ENCODE results near the gene NHSL2. TPM values are rescaled to one million over a fixed set of nuclear protein-coding genes. Genes with fewer than 3 reads are reported as not detected.
"Not testable (repeated sequence)": the region's sequence is repeated elsewhere in the genome, so short reads cannot be mapped to it uniquely, and the experiment has no call there.

NHSL2 gene
- total RNA-seq, 1 donor from 2014 or later = 57.6 TPM

GRCh38 chrX:72159769-72160168, 249.1 kb downstream of the NHSL2 start:
- Mint-ChIP-seq H3K9me3 (ENCODE audit: unreplicated experiment) (no peaks in the 10 kb centered on the region), H3K4me1 (ENCODE audit: unreplicated experiment) (no peaks in the 10 kb centered on the region), H3K4me3 (ENCODE audit: unreplicated experiment) (no peak overlapping the region), H3K27ac (ENCODE audit: unreplicated experiment) (no peak overlapping the region), H3K36me3 (ENCODE audit: low read depth, unreplicated experiment) (peaks cover 8% of the 10 kb centered on the region), H3K27me3 (ENCODE audit: unreplicated experiment) (no peaks in the 10 kb centered on the region)
- TF ChIP-seq CTCF (IDR thresholded peaks at IDR 0.05; ENCODE audit: unreplicated experiment) = no peak
- no peak for DNase-seq (ENCODE audit: low spot score)

- Mint-ChIP-seq H3K4me1 (ENCODE audit: unreplicated experiment) (no peaks in the 10 kb centered on the region), H3K36me3 (ENCODE audit: low read depth, unreplicated experiment) (peaks cover 4% of the 10 kb centered on the region), H3K9me3 (ENCODE audit: unreplicated experiment) (no peaks in the 10 kb centered on the region), H3K27me3 (ENCODE audit: unreplicated experiment) (no peaks in the 10 kb centered on the region), H3K27ac (ENCODE audit: unreplicated experiment) (no peak overlapping the region), H3K4me3 (ENCODE audit: unreplicated experiment) (no peak overlapping the region)
- no peak for TF ChIP-seq CTCF (IDR thresholded peaks at IDR 0.05; ENCODE audit: unreplicated experiment)
- DNase-seq (ENCODE audit: low spot score) = no peak
Observed at GRCh38 chrX:72165551-72165950, 254.9 kb downstream of the NHSL2 start.

GRCh38 chrX:72169008-72169728, 258.5 kb downstream of the NHSL2 start:
- no peak for DNase-seq (ENCODE audit: low spot score)
- Mint-ChIP-seq H3K36me3 (ENCODE audit: low read depth, unreplicated experiment) (no peaks in the 10 kb centered on the region), H3K9me3 (ENCODE audit: unreplicated experiment) (no peaks in the 10 kb centered on the region), H3K4me1 (ENCODE audit: unreplicated experiment) (no peaks in the 10 kb centered on the region), H3K27ac (ENCODE audit: unreplicated experiment) (no peak overlapping the region), H3K4me3 (ENCODE audit: unreplicated experiment) (no peak overlapping the region), H3K27me3 (ENCODE audit: unreplicated experiment) (no peaks in the 10 kb centered on the region)
- no peak for TF ChIP-seq CTCF (IDR thresholded peaks at IDR 0.05; ENCODE audit: unreplicated experiment)

GRCh38 chrX:72176289-72176688, 265.6 kb downstream of the NHSL2 start:
- not testable (repeated sequence) for H3K9me3 Mint-ChIP-seq (ENCODE audit: unreplicated experiment); DNase-seq (ENCODE audit: low spot score); H3K36me3 Mint-ChIP-seq (ENCODE audit: low read depth, unreplicated experiment); H3K27ac Mint-ChIP-seq (ENCODE audit: unreplicated experiment); H3K4me1 Mint-ChIP-seq (ENCODE audit: unreplicated experiment); H3K4me3 Mint-ChIP-seq (ENCODE audit: unreplicated experiment); H3K27me3 Mint-ChIP-seq (ENCODE audit: unreplicated experiment)

GRCh38 chrX:72176981-72177380, 266.3 kb downstream of the NHSL2 start:
- no peaks in the 10 kb centered on the region for H3K4me1 Mint-ChIP-seq (ENCODE audit: unreplicated experiment)
- no peaks in the 10 kb centered on the region for H3K36me3 Mint-ChIP-seq (ENCODE audit: low read depth, unreplicated experiment)
- no peak for DNase-seq (ENCODE audit: low spot score)
- TF ChIP-seq CTCF (IDR thresholded peaks at IDR 0.05; ENCODE audit: unreplicated experiment) = no peak
- H3K9me3 Mint-ChIP-seq (ENCODE audit: unreplicated experiment) = no peaks in the 10 kb centered on the region
- H3K27ac Mint-ChIP-seq (ENCODE audit: unreplicated experiment) = no peak overlapping the region
- no peak overlapping the region for H3K4me3 Mint-ChIP-seq (ENCODE audit: unreplicated experiment)
- H3K27me3 Mint-ChIP-seq (ENCODE audit: unreplicated experiment) = no peaks in the 10 kb centered on the region

Data from endothelial cell (in vitro differentiated cells).